HG03159 (cell line): ENCODE data around the gene FASTKD3.
A peak's percentile ranks its signal among the peaks of the same experiment; 100 is the strongest.

Experiments used
- ATAC-seq: cut with Tn5 transposase; IDR thresholded peaks from one replicate; pipeline ENCODE4 v1.9.1; 2021; ENCODE audit warnings: mild to moderate bottlenecking, moderate library complexity; ENCODE audit not compliant: unreplicated experiment

Gene FASTKD3

DNA sequence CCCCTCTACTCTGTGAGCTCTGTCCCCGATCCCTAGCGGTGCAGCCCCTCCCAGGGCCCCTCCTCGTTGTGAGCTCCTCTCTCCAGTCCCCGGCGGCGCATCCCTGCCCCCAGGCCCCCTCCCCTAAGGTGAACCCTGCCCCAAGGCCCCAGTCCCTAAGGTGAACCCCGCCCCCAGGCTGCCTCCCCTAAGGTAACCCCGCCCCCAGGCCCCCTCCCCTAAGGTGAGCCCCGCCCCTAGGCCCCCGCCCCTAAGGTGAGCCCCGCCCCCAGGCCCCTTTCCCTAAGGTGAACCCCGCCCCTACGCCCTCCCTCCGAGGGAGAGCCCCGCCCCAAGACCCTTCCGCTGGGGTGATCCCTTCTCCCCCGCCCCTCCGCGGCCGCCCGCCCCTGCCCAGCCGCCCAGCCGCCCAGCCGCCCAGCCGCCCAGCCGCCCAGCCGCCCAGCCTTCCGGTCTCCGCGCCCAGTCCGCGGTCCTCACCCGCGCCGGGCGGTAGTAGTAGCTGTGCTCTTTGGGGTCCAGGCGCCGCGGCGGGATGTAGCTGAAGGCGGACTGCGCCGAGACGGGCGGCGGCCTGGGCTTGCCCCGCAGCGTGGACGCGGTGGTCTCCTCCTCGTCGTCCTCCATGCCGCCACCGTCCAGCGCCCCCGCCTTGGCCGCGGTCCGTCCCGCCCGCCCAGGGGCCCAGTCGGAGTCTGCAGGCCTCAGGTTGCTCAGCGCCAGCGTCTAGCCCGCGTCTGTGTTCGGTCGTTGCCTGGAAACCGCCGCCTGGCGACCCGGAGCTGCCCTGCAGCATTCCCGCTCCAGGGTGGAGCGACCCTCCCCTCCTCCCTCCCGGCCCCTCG is 18.2 kb downstream of the FASTKD3 start, which contains the start of gene CFAP90:
CFAP90 (minus strand) TSS at position 739 of the 845 bp plus-strand sequence; CDS start at position 627, 112 bp downstream.
- no peak for ATAC-seq

DNA sequence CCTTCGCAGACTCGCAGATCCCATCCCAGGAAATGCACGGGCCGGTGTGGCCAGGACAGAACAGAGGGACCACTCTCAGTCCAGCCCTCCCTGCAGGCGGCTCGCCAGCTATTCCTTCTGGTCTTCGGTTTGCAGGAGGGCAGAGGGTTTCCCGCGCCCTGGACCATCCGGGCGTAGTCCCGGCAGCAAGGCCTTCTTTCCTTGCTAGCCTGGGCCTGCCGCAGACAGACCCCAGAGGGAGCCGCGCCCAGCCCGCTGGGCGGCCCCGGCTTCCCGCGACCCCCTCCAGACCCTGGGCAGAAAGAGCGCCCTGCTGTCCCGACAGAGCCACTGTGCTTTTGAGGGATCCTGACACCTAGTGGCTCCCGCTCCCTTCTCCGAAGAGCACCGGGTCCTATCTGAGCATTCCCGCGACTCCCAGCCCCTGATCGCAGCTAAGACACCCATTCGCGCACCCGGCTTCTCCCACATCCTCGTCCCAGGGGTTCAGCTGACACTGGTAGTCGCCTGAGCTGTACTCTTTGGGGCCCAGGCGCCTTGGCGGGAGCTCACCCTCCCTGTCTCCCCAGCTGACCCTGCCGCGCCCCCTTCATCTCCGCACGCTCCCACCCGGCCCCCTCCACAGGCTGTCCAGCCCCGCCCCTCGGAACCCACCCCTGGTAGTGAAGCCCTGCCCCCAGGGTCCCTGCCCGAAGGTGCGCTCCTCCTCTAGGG is 19.0 kb downstream of the FASTKD3 start:
- no peak for ATAC-seq

DNA sequence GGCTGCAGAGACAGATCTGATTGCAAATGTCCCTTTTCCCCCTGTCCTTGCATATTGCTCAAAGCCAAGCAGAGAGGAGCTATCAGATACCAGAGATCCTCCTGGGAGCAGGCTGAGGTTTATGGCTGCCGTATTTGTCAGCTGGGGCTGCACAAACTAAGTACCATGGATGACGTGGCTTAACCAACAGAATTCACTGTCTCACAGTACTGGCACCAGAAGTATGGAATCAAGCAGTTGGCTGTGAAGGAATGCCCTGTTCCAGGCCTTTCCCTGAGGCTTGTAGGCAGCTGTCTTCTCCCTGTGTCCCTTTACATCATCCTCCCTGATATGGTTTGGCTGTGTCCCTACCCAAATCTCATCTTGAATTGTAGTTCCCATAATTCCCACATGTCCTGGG is 20.5 kb downstream of the FASTKD3 start:
- no peak for ATAC-seq

DNA sequence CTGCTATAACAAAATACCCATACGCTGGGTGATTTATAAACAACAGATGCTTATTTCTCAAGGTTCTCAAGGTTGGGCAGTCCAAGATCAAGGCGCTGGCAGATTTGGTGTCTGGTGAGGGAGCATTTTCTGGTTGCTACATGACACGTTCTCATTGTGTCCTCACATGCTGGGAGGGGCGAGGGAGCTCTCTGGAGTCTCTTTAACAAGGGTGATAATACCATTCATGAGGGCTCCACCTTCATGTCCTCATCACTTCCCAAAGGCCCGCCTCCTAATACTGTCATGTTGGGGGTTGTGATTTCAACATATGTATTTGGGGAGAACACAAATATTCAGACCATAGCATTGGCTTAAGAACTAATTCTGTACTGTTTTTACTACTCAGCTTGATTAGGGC is 22.5 kb downstream of the FASTKD3 start:
- no peak for ATAC-seq

DNA sequence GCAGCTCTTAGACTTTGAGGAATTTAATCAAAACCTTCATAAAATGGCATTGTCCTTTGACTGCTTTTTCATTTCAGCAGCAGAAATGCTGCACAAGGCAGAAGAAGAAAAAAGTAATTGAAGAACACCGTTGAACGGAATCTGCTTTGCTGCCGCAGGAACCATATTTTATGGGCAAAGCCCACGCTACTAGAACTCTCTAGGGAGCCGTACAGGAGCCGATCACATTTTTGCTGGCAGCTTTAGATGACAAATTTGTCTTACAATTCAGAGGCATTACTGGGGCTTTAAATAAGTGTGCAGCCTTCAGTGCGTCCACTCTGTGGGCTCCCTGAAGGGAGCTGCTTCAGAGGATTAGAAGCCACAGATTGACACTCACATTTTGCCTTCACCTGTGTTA is 23.3 kb downstream of the FASTKD3 start:
- ATAC-seq: no peak

DNA sequence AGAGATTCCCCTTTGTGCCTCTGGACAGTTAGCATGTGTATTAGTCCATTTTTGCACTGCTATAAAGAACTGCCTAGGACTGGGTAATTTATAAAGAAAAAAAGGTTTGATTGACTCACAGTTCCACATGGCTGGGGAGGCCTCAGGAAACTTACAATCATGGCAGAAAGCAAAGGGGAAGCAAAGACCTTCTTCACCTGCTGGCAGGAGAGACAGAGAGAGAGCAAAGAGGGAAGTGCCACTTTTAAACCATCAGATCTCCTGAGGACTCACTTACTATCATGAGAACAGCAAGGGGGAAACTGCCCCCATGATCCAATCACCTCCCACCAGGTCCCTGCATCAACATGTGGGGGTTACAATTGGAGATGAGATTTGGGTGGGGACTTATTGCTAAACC is 23.9 kb downstream of the FASTKD3 start:
- no peak for ATAC-seq

DNA sequence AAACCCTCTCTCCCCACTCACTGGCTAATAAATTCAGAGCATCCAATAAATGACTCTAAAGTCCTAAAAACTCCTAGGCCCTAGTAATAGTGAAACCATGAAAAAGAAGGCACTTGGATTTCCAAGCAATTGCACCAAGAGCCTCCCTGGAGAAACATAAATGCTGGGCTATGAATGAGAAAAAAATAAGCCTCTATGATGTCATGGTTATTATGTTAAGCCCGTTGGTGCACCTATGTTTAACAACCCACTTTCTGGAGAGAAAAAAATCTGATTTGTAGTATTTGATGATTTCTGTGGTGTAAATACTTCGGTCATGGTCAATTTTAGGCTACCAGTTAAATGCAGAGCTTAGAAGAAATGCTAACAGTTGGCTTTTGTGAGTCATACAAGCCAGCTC is 26.3 kb downstream of the FASTKD3 start:
- ATAC-seq: no peak

DNA sequence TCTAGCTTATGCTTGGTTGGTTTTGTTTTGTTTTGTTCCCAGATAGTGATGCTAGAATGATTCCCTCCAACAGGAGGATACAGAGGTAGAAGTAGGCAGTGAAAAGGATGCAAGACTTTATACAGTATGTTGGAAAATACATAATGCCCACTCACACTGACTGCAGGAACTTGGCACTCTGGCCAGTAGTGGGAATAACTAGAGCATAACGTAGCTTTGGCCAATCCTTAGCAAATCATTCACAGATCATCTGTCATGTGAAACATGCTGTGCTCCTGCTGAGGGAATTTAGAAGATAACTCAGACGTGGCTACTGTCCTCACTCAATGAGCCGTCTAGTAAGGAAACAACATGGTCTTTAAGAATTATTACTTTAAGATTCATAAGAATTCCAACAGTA is 31.4 kb downstream of the FASTKD3 start:
- no peak for ATAC-seq

DNA sequence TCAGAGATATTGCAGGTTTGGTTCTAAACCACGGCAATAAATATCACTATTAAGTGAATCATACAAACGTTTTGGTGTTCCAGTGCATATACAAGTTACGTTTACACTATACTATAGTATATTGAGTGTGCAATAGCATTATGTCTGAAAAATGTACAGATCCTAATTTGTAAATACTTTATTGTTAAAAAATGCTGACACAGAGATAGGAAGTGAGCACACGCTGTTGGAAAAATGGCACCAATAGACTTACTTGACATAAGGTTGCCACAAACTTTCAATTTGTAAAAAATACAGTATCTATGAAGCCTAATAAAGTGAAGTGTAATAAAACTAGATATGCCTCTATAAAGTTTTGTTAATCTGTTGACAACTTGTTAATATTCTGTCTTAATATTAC is 33.8 kb downstream of the FASTKD3 start:
- no peak for ATAC-seq

DNA sequence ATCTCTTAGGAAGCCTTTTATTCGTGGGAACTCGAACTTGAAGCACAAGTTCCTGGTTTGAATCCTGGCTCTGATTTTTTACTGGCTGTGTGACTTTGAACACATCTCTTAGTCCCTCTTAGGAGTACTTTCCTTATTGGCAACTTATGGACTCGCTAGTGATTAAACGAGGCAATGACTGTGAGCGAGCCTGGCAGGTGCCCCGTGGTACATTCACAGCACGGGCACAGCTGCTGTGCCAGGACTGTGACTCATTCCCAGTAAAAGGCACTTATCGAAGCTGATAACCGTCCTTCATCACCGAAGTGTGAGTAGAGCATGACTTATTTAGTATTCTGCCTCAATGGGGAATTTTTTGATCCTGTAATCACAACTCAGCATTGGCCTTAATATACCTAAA is 40.6 kb downstream of the FASTKD3 start:
- no peak for ATAC-seq

DNA sequence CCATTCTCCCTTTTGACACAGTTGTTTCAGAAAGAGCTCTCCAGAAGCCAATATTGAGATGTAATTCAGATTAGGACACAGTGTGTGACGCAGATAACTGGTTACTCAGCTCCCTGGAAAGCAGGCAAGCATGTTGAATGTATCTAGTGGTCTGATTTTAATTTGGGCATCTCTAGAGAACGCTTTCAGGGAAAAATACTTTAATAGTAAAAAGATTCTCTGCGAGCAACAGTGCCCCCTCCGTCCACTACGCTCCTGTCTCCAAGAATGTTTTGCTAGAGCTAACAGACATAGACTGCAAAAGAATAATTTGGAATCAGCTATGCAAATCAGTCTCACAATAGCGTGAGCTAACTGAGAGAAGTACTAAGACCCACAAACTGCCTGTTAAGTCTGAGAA is 41.2 kb downstream of the FASTKD3 start:
- no peak for ATAC-seq

DNA sequence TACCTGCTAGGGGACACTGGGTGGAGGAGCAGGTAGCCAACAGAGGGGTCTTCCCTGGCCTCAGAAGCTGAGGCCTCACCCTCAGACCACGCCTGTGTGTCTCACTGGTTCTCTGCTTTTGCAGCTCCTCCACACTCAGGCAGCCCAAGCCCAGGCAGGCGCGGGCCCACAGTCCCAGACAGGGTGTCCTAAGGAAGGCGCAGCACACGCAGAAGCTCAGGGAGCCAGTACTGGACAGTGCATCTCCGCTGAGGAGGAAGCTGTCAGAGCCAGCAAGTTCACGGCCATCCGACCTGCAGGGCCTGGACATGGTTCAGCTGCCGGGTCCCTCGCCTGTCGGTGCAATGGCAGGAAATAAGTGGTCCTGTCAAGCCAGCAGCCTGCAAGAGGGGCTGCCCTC is 43.2 kb downstream of the FASTKD3 start:
- no peak for ATAC-seq

DNA sequence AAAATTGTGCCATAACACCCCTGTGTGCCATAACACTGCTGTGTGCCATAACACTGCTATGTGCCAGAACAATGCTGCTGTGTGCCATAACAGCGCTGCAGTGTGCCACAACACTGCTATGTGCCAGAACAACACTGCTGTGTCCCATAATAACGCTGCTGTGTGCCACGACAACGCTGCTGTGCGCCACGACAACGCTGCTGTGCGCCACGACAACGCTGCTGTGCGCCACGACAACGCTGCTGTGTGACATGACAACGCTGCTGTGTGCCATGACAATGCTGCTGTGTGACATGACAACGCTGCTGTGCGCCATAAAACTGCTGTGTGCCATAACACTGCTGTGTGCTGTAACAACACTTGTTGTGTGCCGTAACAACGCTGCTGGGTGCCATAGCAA is 43.8 kb downstream of the FASTKD3 start:
- ATAC-seq: no peak

DNA sequence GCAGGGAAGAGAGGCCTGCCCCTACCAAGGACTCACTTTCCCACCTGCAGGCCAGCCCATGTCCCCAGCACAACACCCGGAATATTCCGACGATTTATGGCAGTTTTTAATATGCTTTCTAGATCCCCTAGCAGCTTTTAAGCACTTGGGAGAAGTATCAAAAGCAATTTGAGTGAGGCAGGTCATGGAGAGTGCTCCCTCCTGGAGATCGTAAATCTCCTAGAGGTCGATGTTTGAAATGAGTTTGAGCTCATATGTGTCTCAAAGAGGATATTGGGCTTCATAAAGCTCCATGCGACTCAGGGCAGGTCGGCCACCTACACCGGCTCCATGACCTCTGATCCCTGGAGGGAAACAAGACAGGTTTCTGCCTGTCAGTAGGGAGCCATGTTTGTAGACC is 45.2 kb downstream of the FASTKD3 start:
- ATAC-seq: no peak

DNA sequence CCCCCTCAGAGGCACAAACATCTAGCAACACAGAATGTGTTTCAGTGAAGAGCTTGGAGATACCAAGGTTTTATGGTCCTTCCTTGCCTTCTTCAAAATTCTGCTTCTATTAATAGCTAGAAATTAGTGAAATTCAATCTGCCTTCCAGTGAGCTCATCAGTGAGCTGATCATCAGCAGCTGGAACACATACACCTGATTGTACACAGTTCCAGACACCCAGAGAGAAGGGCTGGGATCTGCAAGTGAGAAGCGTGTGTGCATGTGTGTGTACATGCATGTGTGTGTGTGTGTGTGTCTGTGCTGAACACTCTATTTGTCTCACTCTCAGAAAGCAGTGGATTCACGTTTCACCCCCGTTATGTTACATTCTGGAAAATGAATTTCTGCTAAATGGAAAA is 46.4 kb downstream of the FASTKD3 start:
- no peak for ATAC-seq

DNA sequence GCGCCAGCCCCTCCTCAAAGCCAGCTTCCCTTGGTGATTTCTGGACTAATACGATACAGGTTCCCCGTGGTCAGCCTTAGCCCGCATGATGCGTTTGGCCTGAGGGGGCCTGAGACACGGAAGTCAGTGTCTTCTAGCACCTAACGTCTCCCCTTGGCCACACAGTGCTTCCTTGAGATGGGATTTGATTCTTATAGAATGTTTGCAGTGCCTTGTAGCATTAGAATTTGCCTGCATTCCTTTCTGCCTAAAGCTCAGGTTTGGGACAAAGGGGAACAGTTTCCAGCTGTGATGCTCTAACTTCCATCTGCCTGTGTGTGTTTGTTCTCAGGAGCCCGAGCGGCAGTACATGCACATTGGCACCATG is 52.3 kb downstream of the FASTKD3 start:
- ATAC-seq: peak; percentile 25

DNA sequence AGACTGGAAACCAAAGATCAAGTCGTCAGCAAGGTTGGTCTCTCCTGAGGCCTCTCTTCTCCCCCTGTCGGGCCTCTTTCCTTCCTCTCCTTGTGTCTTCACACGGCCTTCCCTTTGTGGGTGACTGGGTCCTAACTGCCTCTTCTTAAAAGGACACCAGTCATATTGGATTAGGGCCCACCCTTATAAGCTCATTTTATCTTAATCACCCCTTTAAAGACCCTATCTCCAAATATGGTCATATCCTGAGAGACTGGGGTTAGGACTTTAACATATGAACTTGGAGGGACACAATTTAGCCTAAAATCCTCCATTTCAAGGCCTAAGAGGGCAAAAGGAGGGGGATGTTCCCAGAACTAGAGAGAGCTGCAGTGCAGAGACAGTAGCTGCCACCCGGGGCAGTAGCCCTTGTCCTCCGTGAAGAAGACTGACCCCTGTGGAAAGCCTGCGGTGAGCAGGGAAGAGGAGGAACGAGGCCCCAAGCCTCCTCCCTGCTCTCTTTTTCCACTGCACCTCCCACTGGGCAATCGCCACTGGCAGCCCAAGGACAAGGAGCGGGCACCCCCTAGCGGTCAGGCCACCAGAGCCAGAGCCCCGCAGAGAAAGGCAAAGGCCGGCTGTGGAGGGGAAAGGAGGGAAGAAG is 52.8 kb downstream of the FASTKD3 start:
- ATAC-seq: peak; percentile 92

DNA sequence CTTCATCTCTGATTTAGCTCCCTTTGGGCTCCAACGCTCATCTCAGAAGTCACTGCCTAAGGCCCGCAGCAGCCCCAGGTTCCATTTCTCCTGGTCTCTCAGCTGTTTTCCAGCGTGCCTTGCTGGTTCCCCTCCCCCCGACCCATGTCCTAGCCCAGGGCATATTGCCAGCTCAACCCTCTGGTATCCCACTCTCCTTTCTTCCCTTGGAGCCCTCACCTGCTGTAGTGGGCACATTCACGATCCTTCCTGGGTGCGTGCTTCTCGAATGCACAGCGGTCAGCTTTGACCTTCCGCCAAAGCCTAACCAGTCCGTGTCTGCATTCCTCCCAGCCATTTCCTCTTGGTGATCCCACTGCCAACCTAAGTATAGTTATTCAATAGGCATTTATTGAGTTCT is 54.0 kb downstream of the FASTKD3 start:
- no peak for ATAC-seq

DNA sequence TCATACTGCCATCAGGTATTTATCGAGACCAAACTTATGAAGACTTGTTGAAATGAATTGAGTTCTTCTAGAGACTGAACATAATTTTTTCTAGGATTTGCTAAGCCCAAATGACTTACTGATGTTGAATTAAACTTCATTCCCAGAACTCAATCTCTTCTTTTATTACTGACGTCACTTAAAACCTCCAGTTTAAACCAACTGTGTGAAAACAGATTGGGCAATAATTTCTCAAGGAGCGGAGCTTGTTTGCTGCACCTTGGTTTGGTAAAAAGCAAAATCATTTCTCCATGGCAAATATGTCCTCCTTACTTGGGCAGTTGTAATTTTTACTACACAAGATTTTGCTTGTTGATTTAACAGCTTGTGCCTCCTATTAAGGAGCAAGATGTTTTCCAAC is 55.3 kb downstream of the FASTKD3 start:
- no peak for ATAC-seq

DNA sequence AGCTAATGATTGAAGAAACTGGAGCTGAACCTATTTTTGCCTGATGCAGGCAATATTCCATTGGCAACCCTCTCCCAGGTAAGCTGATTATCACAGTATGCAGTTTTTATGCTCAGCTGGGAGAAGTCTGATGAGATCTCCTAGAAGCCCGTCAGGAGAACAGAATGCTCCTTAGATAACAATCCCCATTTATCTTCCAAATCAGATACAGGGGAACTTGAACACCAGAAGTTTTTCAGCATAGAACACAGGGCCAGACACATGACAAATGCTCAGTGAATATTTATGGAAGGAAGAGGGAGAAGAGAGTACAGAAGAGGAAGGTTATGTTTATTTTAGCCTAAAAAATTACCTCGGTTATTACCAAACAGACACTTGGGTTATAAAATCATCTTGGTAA is 55.8 kb downstream of the FASTKD3 start:
- no peak for ATAC-seq

DNA sequence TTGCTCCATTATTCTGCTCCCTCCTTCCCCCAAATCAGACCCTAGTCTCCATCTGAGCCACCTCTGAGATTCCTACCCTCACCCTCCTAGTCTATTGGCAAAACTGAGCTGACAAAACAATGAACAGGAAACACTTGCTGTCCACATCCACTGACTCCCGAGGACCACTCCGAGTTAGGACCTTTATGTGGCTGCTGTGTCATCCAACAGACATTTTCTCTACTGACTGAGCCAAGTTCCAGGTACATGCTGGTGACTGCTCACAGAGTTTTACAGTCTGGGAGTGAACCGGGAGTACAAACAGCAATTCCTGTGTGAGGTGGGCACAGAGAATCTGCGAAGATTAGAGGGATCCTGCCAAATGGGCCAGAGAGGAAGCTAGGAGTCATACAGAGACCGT is 57.1 kb downstream of the FASTKD3 start:
- ATAC-seq: no peak
